GM15510 (cell line): ENCODE measurements around the gene MFSD11.

Source experiments
- POLR2A ChIP-seq: IDR thresholded peaks from 3 replicates; pipeline ENCODE4 v1.6.1; 2011; ENCODE audit warnings: borderline replicate concordance; ENCODE audit not compliant: insufficient read length; ENCODE audit errors: extremely low read depth

MFSD11 gene

DNA sequence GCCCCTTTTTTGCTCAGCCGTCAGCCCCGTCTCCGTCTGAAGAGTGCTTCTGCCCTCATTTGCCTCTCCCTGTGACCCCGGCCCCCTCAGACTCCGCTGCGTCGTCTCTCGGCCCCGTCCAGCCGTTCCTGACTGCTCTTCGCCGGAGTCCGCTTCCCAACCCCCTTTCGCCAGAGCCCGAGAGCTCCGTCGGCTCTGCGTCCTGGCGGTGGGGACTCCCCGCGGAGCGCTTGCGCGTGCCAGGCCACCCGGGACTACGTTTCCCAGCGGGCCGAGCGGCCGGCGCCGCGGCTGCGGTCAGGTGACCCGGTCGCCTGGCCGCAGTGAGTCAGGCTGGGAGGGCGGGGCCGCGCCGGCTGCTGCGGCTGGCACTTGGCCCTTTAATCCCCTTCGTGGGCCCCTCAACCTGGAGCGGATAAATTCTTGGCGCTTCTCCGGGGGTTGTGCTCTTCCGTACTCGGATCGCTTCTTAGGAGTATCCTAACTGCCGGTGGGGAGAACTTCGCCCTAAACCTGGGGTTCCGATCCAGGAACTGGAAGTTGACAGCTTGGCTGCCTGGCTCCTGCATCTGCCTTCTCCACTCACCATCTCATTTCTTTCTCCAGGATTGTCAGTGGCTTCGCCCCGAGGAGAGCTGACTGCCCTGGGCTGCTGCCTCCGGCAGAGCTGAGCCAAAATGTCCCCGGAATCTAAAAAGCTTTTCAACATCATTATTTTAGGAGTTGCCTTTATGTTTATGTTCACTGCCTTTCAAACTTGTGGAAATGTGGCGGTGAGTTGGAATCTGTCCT, at the start of gene MFSD11:
Gene MFSD11 (plus strand): TSS at position 444 of the 792 bp plus-strand sequence. CDS start 234 bp downstream, at position 678.
- peak; percentile 32 for TF ChIP-seq POLR2A

- TF ChIP-seq POLR2A = no peak
These were observed 49.7 kb upstream of the MFSD11 start for GRCh38 chr17:76688165-76688622.

DNA sequence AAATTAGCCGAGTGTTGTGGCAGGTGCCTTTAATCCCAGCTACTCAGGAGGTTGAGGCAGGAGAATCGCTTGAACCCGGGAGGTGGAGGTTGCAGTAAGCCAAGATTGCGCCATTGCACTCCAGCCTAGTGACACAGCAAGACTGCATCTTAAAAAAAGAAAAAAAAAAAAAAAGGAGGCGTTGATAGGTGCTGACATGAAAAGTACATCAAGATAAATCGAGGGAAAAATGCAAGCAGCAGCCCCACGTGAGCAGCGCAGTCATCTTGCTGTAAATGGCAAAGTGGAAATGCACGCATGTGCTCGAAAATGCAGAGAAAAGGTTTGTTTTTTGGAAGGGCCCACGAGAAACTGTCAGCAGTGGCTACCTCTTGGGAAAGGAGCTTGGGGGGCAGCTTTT, 48.1 kb upstream of the MFSD11 start:
- no peak for TF ChIP-seq POLR2A

DNA sequence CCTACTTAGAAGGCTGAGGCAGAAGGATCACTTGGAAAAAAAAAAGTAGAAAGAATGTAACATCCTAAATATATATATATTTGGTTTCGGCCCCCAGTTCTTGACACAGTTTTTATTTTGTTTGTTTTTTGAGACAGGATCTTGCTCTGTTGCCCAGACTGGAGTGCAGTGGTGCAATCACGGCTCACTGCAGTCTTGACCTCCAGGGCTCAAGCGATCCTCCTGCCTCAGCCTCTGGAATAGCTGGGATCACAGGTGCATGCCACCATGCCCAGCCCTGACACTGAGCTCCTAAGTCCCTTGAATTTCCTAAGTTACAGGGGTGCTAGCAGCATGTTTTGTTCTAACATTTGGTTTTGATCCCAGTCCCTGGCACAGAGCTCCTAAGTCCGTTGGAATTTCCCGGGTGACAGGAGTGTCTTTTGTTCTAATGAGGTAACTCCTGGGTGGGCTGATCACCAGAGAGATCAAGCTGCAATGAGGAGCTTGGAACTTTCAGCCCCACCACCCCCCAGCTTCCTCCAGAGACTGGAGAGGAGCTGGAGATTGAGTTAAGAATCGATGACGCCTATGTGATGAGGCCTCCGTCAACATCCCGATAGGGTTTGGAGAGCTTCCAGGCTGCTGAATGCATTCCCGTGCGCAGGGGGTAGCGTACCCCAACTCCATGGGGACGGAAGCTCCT, 47.2 kb upstream of the MFSD11 start:
- no peak for TF ChIP-seq POLR2A

GRCh38 chr17:76691379-76692191, 46.3 kb upstream of the MFSD11 start:
- no peak for TF ChIP-seq POLR2A

- TF ChIP-seq POLR2A = no peak
These were observed 42.7 kb upstream of the MFSD11 start for GRCh38 chr17:76695059-76695831.

- no peak for TF ChIP-seq POLR2A
These were observed 40.9 kb upstream of the MFSD11 start for GRCh38 chr17:76696763-76697701.

- no peak for TF ChIP-seq POLR2A
These were observed 40.0 kb upstream of the MFSD11 start for GRCh38 chr17:76697702-76698465.

- no peak for TF ChIP-seq POLR2A
These were observed 37.7 kb upstream of the MFSD11 start for GRCh38 chr17:76700270-76700616.

DNA sequence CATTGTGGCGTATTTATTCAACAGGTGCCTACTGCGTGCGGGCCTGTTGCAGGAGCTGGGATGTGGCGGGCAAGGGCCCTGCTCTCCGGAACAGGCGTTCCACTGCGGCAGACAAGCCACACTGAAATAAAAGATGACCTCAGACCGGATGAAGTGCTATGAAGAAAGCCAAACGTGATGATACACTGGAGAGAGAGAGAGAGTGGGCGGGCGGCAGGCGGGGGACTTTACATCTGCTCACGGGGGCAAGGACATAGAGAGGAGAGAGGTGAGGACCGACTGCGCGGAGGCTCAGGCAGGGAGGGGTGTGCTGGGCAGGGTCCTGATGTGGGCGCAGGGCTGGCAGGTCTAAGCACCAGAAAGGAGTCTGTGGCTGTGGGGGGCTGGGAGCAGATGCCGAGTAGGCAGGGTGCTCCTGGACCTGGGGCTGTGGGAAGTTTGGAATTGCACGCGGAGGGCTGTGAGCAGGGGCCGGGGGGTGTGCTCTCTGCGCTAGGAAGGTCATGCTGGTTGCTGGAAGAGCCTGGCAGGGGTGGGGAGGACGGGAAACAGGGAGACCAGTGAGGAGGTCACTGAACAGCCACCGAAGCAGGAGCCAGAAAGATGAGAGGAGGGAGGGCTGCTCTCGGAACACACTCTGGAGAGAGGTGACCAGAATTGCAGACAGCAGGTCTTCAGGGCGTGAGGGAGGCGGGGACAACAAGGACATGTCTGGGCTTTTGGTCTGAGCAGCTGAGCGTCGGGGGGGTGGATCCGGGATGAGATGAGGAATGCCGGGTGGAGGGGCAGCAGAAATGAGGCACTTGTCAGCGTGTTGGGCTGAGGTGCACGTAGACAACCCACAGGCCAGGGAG, 37.1 kb upstream of the MFSD11 start:
- no peak for TF ChIP-seq POLR2A

DNA sequence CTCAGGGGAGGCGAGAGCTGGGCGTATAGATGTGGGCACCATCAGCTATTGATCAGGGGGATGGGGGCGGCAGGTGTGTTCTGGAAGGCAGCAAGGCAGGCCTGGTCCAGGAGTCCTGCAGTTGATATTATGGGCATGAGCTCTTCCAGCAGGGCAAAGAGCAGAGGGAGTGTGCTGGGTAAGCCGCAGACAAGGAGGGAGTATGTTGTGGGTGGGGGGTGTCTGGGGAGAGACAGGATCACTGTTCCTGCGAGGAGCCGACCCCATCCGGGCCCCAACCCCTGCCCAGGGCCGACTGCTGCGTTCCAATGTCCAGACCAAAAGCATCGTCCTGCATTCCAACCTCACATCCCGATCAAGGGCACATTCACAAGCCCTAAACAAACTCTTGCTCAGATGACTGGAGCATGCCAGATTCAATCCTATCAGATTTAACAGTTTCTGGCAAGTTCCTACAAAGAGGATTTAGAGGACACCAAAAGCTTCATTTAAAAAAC, 36.4 kb upstream of the MFSD11 start:
- TF ChIP-seq POLR2A = no peak

DNA sequence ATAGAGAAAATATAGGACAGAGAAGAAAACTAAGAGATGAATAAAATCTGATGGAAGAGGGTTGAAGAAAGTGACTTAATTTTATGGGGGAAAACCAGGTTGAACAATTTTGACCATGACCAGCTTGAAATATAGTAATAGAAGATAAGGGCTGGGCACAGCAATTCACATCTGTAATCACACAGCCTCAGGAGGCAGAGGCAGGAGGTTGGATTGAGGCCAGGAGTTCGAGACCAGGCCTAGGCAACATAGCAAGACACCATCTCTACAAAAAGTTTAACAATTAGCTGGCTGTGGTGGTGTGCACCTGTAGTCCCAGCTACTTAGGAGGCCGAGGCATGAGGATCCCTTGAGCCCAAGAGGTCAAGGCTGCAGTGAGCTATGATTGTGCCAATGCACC, 35.8 kb upstream of the MFSD11 start:
- no peak for TF ChIP-seq POLR2A
